ENCODE measurements around the gene METTL9.

DNA sequence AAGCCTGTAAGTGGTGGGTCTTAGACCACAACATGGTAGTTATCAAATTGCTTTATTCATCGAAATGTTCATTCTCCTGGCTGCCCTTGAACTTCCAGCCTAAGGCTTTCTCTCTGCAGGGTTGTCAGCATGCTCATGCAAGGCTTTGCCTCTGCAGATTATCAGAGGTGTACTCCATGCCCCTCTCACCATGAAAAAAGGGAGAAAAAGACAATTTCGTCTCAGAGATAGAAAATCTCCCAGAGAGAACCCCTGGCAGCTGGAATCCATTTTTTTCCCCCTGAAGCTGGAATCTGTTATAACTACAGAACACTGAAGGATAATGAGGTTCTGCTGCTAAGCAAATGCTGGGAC, 33.9 kb upstream of the METTL9 start:
- TF ChIP-seq, protein P1, sequence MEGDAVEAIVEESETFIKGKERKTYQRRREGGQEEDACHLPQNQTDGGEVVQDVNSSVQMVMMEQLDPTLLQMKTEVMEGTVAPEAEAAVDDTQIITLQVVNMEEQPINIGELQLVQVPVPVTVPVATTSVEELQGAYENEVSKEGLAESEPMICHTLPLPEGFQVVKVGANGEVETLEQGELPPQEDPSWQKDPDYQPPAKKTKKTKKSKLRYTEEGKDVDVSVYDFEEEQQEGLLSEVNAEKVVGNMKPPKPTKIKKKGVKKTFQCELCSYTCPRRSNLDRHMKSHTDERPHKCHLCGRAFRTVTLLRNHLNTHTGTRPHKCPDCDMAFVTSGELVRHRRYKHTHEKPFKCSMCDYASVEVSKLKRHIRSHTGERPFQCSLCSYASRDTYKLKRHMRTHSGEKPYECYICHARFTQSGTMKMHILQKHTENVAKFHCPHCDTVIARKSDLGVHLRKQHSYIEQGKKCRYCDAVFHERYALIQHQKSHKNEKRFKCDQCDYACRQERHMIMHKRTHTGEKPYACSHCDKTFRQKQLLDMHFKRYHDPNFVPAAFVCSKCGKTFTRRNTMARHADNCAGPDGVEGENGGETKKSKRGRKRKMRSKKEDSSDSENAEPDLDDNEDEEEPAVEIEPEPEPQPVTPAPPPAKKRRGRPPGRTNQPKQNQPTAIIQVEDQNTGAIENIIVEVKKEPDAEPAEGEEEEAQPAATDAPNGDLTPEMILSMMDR (conservative IDR thresholded peaks at IDR 0.05): no peak
- TF ChIP-seq ZFX (IDR thresholded peaks at IDR 0.05): no peak
